Measurements from ENCODE around the gene DGKE.

- TF ChIP-seq POLR2AphosphoS5 (IDR thresholded peaks at IDR 0.05; ENCODE audit: low read depth, low read length) = no peak
- no peak for TF ChIP-seq TAF1 (IDR thresholded peaks at IDR 0.05; ENCODE audit: borderline replicate concordance, insufficient read depth, low read length)
- TF ChIP-seq, protein P1, sequence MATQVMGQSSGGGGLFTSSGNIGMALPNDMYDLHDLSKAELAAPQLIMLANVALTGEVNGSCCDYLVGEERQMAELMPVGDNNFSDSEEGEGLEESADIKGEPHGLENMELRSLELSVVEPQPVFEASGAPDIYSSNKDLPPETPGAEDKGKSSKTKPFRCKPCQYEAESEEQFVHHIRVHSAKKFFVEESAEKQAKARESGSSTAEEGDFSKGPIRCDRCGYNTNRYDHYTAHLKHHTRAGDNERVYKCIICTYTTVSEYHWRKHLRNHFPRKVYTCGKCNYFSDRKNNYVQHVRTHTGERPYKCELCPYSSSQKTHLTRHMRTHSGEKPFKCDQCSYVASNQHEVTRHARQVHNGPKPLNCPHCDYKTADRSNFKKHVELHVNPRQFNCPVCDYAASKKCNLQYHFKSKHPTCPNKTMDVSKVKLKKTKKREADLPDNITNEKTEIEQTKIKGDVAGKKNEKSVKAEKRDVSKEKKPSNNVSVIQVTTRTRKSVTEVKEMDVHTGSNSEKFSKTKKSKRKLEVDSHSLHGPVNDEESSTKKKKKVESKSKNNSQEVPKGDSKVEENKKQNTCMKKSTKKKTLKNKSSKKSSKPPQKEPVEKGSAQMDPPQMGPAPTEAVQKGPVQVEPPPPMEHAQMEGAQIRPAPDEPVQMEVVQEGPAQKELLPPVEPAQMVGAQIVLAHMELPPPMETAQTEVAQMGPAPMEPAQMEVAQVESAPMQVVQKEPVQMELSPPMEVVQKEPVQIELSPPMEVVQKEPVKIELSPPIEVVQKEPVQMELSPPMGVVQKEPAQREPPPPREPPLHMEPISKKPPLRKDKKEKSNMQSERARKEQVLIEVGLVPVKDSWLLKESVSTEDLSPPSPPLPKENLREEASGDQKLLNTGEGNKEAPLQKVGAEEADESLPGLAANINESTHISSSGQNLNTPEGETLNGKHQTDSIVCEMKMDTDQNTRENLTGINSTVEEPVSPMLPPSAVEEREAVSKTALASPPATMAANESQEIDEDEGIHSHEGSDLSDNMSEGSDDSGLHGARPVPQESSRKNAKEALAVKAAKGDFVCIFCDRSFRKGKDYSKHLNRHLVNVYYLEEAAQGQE (IDR thresholded peaks at IDR 0.05; ENCODE audit: insufficient read depth in 1 of 2, low read depth in 2 of 2, low read length in 2 of 2) = no peak
- no peak for TF ChIP-seq SIN3A (IDR thresholded peaks at IDR 0.05; ENCODE audit: borderline replicate concordance, insufficient read depth, low read length)
- TF ChIP-seq FOXP2 (optimal IDR thresholded peaks at IDR 0.05; ENCODE audit: borderline replicate concordance, extremely low read depth, extremely low read length, insufficient read depth) = no peak
Measured at GRCh38 chr17:56863974-56864373, 30.0 kb downstream of the DGKE start.
